Ovary (tissue), 3 donors: ENCODE results near the gene NF1.

ENCODE experiments used
- CTCF ChIP-seq, 3 donors: fragments of 450-650 bp in 2 of 3; fragments of 200-600 bp in 1 of 3; IDR thresholded peaks; one replicate each; pipeline versions ENCODE4 v1.5.1 to v1.8.0; 2016 to 2022; ENCODE audit warnings: antibody characterized with exemption in 3 of 3, mild to moderate bottlenecking in 1 of 3
- EP300 ChIP-seq: sonication (generic); formaldehyde crosslinking; IDR thresholded peaks from one replicate; pipeline ENCODE4 v1.6.1; 2017; ENCODE audit warnings: antibody characterized with exemption
- donor health status: DM: no; HTN: no; CAD: no.

GRCh38 chr17:31113939-31114338 lies 19.2 kb downstream of the NF1 start:
- TF ChIP-seq CTCF (IDR thresholded peaks at IDR 0.05) (no peak), EP300 (no peak)
